ENCODE measurements around the gene PPIL3. TPM values are rescaled to one million over a fixed set of nuclear protein-coding genes. Genes with fewer than 3 reads are reported as not detected.
A peak's percentile ranks its signal among the peaks of the same experiment; 100 is the strongest.

Gene PPIL3
- total RNA-seq, 4 donors from 2014 or later, result 12.6 to 32.5 (median 20.6) TPM

DNA sequence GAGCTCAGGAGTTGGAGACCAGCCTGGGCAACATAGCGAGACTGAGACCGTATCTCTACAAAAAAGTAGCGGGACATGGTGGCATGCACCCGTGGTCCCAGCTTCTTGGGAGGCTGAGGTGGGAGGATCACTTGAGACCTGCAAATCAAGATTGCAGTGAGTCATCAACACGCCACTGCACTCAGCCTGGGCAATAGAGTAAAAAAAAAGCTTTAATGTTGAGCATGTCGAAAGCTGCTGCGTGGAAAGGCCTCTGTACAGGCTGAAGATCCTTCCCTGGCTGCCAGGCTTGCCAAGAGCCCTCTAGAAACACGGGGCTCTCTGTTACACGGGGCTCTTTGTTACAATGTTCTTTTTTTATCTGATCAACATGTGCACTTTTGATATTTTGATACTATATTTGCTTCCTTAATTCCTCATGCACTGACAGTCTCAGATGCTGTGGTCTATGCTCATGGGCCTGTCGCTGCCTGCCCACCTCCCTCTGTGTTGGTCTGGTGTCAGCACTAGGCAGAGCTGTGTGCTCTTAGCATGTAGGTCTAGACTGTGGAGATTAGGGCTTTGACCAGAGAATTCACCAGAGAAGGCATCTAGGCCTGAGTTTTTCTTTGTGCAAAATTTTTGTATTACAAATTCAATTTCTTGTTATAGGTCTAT is 43.1 kb downstream of the PPIL3 start:
- WGBS, 2 donors, result 68 to 76% methylated on average over 10 of the region's 10 CpGs
- TF ChIP-seq, protein P1, sequence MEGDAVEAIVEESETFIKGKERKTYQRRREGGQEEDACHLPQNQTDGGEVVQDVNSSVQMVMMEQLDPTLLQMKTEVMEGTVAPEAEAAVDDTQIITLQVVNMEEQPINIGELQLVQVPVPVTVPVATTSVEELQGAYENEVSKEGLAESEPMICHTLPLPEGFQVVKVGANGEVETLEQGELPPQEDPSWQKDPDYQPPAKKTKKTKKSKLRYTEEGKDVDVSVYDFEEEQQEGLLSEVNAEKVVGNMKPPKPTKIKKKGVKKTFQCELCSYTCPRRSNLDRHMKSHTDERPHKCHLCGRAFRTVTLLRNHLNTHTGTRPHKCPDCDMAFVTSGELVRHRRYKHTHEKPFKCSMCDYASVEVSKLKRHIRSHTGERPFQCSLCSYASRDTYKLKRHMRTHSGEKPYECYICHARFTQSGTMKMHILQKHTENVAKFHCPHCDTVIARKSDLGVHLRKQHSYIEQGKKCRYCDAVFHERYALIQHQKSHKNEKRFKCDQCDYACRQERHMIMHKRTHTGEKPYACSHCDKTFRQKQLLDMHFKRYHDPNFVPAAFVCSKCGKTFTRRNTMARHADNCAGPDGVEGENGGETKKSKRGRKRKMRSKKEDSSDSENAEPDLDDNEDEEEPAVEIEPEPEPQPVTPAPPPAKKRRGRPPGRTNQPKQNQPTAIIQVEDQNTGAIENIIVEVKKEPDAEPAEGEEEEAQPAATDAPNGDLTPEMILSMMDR (IDR thresholded peaks at IDR 0.05), result no peak
- no peak for TF ChIP-seq POLR2A (IDR thresholded peaks at IDR 0.05)
- no peak for DNase-seq (ENCODE audit: low spot score in 2 of 2)
- intact Hi-C loops (cut with DNase I; ENCODE audit: low total_unique reads), result no loop called here
- no peak overlapping the region for H3K4me3 ChIP-seq (ENCODE audit: low read depth, poor library complexity, severe bottlenecking)

- no peak for TF ChIP-seq POLR2A (IDR thresholded peaks at IDR 0.05)
- TF ChIP-seq, protein P1 (IDR thresholded peaks at IDR 0.05), result no peak
- intact Hi-C loops (cut with DNase I; ENCODE audit: low total_unique reads), result no loop called here
- 89 to 91% methylated on average over 5 of the region's 5 CpGs for WGBS, 2 donors
- DNase-seq (ENCODE audit: low spot score in 2 of 2), result no peak
- no peak overlapping the region for H3K4me3 ChIP-seq (ENCODE audit: low read depth, poor library complexity, severe bottlenecking)
Measured at GRCh38 chr2:200845194-200845593, 43.7 kb downstream of the PPIL3 start.

- no peak overlapping the region for H3K4me3 ChIP-seq (ENCODE audit: low read depth, poor library complexity, severe bottlenecking)
- 93 to 94% methylated on average over 22 to 23 of the region's 24 CpGs for WGBS, 2 donors
- DNase-seq (ENCODE audit: low spot score in 2 of 2), result no peak
- intact Hi-C loops (cut with DNase I; ENCODE audit: low total_unique reads), result no loop called here
- TF ChIP-seq POLR2A (IDR thresholded peaks at IDR 0.05), result no peak
- TF ChIP-seq, protein P1 (IDR thresholded peaks at IDR 0.05), result peak in 1 of 3 donors; percentile 17
Measured at GRCh38 chr2:200843993-200844948, 44.6 kb downstream of the PPIL3 start.

GRCh38 chr2:200839513-200839912 is 49.4 kb downstream of the PPIL3 start:
- intact Hi-C loops (cut with DNase I; ENCODE audit: low total_unique reads), result no loop called here
- DNase-seq (ENCODE audit: low spot score in 2 of 2), result no peak
- H3K4me3 ChIP-seq (ENCODE audit: low read depth, poor library complexity, severe bottlenecking), result no peak overlapping the region
- TF ChIP-seq, protein P1 (IDR thresholded peaks at IDR 0.05), result no peak
- TF ChIP-seq POLR2A (IDR thresholded peaks at IDR 0.05), result no peak
- WGBS, 2 donors, result 53 to 58% methylated on average over 3 of the region's 3 CpGs

- intact Hi-C loops (cut with DNase I; ENCODE audit: low total_unique reads), result no loop called here
- DNase-seq (ENCODE audit: low spot score in 2 of 2), result no peak
- no peak for TF ChIP-seq POLR2A (IDR thresholded peaks at IDR 0.05)
- TF ChIP-seq, protein P1 (IDR thresholded peaks at IDR 0.05), result no peak
- no peak overlapping the region for H3K4me3 ChIP-seq (ENCODE audit: low read depth, poor library complexity, severe bottlenecking)
- 87 to 90% methylated on average over 4 of the region's 4 CpGs for WGBS, 2 donors
Measured at GRCh38 chr2:200834701-200835100, 54.2 kb downstream of the PPIL3 start.

Data from lower leg skin (tissue), 4 donors.